RWPE2 (cell line): ENCODE data around the gene LHFPL3.

Experiments used
- ATAC-seq: fragments of 200-7000 bp; cut with Tn5 transposase; 3 replicates; pipeline ENCODE4 v1.9.1; 2021; ENCODE audit warnings: low read depth
- DNase-seq: peaks from one replicate; pipeline ENCODE4 v3.0.0-alpha.2; 2020; ENCODE audit warnings: low spot score
- H3K27ac ChIP-seq: fragments of 450-650 bp; 2 replicates; pipeline ENCODE4 v1.5.1; 2017; ENCODE audit warnings: mild to moderate bottlenecking; ENCODE audit not compliant: poor library complexity, severe bottlenecking
- H3K27me3 ChIP-seq: fragments of 250-450 bp; sonication (Bioruptor Pico); 2 replicates; pipeline ENCODE4 v1.5.1; 2021; ENCODE audit warnings: mild to moderate bottlenecking, moderate library complexity; ENCODE audit not compliant: insufficient read depth, poor library complexity, severe bottlenecking
- H3K36me3 ChIP-seq: fragments of 250-450 bp; sonication (Bioruptor Pico); 2 replicates; pipeline ENCODE4 v1.5.1; 2020; ENCODE audit warnings: low read depth, mild to moderate bottlenecking, moderate library complexity
- H3K4me1 ChIP-seq: fragments of 250-450 bp; sonication (Bioruptor Pico); 2 replicates; pipeline ENCODE4 v1.5.1; 2021; ENCODE audit warnings: mild to moderate bottlenecking, moderate library complexity; ENCODE audit not compliant: insufficient read depth, poor library complexity, severe bottlenecking
- H3K4me3 ChIP-seq: fragments of 250-450 bp; sonication (Bioruptor Pico); 2 replicates; pipeline ENCODE4 v1.5.1; 2021; ENCODE audit warnings: mild to moderate bottlenecking, moderate library complexity; ENCODE audit not compliant: severe bottlenecking
- H3K9me3 ChIP-seq: fragments of 250-450 bp; sonication (Bioruptor Pico); 2 replicates; pipeline ENCODE4 v1.5.1; 2021; ENCODE audit warnings: mild to moderate bottlenecking, moderate library complexity; ENCODE audit not compliant: severe bottlenecking
- TF ChIP-seq, protein P1 (sequence below): fragments of 450-650 bp; IDR thresholded peaks from one replicate; pipeline ENCODE4 v1.5.1; 2017; ENCODE audit warnings: mild to moderate bottlenecking, moderate library complexity; ENCODE audit not compliant: poor library complexity, severe bottlenecking

LHFPL3 gene

DNA sequence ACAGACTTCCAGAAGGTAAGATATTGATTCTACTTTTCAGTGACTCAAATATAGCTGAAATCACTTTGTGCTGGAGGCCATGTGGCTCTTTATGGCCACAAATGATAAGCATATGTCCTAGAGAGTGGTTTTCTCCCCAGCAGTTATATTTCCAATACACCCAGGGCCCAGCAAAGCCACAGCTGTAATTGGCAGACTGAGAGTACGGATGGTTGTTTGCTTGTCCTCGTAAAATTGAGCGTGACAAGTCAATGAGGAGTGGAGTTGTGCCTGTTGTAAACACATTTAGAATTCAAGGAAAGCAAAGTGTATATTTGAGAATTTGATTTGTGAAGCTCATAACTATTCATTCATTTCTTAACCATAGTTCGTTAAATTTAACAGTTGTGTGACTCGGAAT lies 201.8 kb downstream of the LHFPL3 start:
- TF ChIP-seq, protein P1, sequence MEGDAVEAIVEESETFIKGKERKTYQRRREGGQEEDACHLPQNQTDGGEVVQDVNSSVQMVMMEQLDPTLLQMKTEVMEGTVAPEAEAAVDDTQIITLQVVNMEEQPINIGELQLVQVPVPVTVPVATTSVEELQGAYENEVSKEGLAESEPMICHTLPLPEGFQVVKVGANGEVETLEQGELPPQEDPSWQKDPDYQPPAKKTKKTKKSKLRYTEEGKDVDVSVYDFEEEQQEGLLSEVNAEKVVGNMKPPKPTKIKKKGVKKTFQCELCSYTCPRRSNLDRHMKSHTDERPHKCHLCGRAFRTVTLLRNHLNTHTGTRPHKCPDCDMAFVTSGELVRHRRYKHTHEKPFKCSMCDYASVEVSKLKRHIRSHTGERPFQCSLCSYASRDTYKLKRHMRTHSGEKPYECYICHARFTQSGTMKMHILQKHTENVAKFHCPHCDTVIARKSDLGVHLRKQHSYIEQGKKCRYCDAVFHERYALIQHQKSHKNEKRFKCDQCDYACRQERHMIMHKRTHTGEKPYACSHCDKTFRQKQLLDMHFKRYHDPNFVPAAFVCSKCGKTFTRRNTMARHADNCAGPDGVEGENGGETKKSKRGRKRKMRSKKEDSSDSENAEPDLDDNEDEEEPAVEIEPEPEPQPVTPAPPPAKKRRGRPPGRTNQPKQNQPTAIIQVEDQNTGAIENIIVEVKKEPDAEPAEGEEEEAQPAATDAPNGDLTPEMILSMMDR, result no peak

DNA sequence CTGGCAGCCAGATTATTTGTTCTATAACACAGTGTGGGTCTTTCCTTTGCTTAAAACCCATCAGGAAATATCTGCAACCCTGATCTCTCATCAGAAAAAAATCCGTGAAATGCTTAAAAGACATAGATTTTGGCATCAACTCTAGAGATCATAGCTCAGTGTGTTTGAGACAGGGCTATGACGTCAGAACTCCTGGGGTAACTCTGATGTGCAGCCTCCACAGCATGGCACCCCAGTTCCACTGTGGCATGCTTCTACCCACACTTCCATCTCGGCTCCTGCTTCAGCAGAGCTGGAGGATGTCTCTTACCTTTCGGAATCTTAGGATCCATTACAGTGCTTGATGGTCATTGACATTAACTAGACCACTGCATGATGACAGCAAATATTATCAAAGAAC lies 205.7 kb downstream of the LHFPL3 start:
- Histone ChIP-seq H3K27ac (no peak overlapping the region), H3K36me3 (no peaks in the 10 kb centered on the region), H3K4me3 (no peak overlapping the region), H3K9me3 (no peaks in the 10 kb centered on the region), H3K27me3 (peaks cover 3% of the 10 kb centered on the region), H3K4me1 (no peaks in the 10 kb centered on the region)
- TF ChIP-seq, protein P1, result no peak
- DNase-seq, result no peak
- no peak for ATAC-seq

More for the DNA sequence above, 201.8 kb downstream of the LHFPL3 start:
- Histone ChIP-seq H3K4me3 (no peak overlapping the region), H3K27ac (no peak overlapping the region), H3K36me3 (no peaks in the 10 kb centered on the region), H3K4me1 (no peaks in the 10 kb centered on the region), H3K27me3 (no peaks in the 10 kb centered on the region), H3K9me3 (no peaks in the 10 kb centered on the region)
- ATAC-seq, result no peak
- DNase-seq, result no peak

DNA sequence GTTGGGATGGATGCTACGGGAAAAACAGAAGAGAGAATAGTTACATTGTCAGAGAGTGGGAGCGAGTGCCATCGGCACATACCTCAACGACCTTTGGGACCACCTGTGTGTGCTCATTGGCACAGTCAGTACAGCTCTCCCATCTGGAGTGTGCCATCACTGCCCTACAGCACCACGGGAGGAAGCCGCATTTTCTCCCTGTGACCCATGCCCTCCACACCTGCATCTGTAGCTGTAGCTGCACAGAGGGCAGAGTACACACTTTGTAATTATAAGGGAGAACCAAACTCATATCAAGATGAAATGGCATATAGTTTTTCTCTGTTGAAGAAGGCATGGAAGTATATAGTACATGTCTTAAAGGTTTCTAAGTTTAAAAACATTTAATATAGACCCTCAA lies 207.4 kb downstream of the LHFPL3 start:
- Histone ChIP-seq H3K27me3 (peaks cover 3% of the 10 kb centered on the region), H3K4me3 (no peak overlapping the region), H3K4me1 (no peaks in the 10 kb centered on the region), H3K27ac (no peak overlapping the region), H3K36me3 (no peaks in the 10 kb centered on the region), H3K9me3 (no peaks in the 10 kb centered on the region)
- DNase-seq, result no peak
- no peak for ATAC-seq
- TF ChIP-seq, protein P1, result no peak

DNA sequence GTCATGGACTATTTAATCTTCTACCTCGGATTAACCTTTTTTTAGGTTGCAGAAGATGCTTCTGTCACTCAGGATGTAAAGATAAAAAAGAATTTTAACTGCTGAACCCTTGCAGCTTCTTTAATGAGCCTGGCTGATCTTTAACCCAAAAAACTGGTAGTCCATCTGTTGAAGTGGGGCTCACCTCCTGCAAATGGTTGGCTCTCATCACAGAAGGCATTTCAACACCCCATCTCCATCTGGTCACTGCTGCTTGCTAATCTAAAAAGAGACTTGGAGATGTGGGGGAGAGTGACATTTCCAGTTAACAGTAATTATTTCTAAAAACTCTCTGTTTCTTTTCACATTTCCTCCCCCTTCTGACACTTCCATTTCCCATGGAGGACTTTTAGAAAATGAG lies 208.6 kb downstream of the LHFPL3 start:
- no peak for DNase-seq
- TF ChIP-seq, protein P1, result no peak
- ATAC-seq, result no peak
- Histone ChIP-seq H3K36me3 (no peaks in the 10 kb centered on the region), H3K27me3 (peaks cover 3% of the 10 kb centered on the region), H3K4me1 (no peaks in the 10 kb centered on the region), H3K9me3 (no peaks in the 10 kb centered on the region), H3K4me3 (no peak overlapping the region), H3K27ac (no peak overlapping the region)

DNA sequence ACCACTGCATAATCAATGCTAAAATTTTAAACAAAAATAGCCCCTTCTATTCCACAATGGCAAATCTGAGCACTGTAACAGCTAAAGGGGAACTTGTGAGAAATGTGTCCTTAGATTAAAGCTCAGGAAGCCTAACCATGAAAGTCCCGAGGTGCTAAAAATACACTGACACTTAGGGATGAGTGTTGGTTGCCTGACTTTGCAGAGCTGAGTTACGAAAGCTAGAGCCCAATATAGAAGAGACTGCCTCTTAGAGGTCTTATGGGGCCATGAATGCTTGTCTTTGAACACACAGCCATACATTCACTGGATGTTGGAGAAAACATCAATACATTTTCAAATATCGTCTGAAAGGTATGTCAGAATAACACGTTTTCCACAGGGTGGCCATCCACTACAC lies 209.7 kb downstream of the LHFPL3 start:
- Histone ChIP-seq H3K9me3 (no peaks in the 10 kb centered on the region), H3K27ac (no peak overlapping the region), H3K36me3 (no peaks in the 10 kb centered on the region), H3K4me1 (no peaks in the 10 kb centered on the region), H3K27me3 (peaks cover 3% of the 10 kb centered on the region), H3K4me3 (no peak overlapping the region)
- TF ChIP-seq, protein P1, result no peak
- DNase-seq, result no peak
- no peak for ATAC-seq
